ENCODE results near the gene LOXL3. TPM values are rescaled to one million over a fixed set of nuclear protein-coding genes. Genes with fewer than 3 reads are reported as not detected.

LOXL3 gene
- total RNA-seq, 1 donor from 2014 or later = 2.3 TPM

- no peaks in the 10 kb centered on the region for H3K9me3 Mint-ChIP-seq
- H3K4me1 Mint-ChIP-seq = peaks cover 27% of the 10 kb centered on the region
- POLR2A ChIA-PET = interaction anchor here (0.6 to 1.4 kb wide), 3 partner anchors 18 to 84 kb away, joined by 3 to 5 read pairs (median 5); partner anchors contain the start of genes AUP1 and HTRA2
- CTCF ChIA-PET = no interaction called here
- H3K27ac Mint-ChIP-seq = no peak overlapping the region
- no peaks in the 10 kb centered on the region for H3K36me3 Mint-ChIP-seq (ENCODE audit: low read depth)
- H3K27me3 Mint-ChIP-seq = peaks cover 19% of the 10 kb centered on the region
- peak; percentile 50 for ATAC-seq (ENCODE audit: low read depth)
- peak overlapping the region; percentile 80 for H3K4me3 Mint-ChIP-seq
- intact Hi-C loops (cut with micrococcal nuclease) = no loop called here
- no peak for DNase-seq
- TF ChIP-seq, protein P1, sequence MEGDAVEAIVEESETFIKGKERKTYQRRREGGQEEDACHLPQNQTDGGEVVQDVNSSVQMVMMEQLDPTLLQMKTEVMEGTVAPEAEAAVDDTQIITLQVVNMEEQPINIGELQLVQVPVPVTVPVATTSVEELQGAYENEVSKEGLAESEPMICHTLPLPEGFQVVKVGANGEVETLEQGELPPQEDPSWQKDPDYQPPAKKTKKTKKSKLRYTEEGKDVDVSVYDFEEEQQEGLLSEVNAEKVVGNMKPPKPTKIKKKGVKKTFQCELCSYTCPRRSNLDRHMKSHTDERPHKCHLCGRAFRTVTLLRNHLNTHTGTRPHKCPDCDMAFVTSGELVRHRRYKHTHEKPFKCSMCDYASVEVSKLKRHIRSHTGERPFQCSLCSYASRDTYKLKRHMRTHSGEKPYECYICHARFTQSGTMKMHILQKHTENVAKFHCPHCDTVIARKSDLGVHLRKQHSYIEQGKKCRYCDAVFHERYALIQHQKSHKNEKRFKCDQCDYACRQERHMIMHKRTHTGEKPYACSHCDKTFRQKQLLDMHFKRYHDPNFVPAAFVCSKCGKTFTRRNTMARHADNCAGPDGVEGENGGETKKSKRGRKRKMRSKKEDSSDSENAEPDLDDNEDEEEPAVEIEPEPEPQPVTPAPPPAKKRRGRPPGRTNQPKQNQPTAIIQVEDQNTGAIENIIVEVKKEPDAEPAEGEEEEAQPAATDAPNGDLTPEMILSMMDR (IDR thresholded peaks at IDR 0.05) = no peak
Observed at GRCh38 chr2:74548900-74549826, 4.6 kb downstream of the LOXL3 start.

DNA sequence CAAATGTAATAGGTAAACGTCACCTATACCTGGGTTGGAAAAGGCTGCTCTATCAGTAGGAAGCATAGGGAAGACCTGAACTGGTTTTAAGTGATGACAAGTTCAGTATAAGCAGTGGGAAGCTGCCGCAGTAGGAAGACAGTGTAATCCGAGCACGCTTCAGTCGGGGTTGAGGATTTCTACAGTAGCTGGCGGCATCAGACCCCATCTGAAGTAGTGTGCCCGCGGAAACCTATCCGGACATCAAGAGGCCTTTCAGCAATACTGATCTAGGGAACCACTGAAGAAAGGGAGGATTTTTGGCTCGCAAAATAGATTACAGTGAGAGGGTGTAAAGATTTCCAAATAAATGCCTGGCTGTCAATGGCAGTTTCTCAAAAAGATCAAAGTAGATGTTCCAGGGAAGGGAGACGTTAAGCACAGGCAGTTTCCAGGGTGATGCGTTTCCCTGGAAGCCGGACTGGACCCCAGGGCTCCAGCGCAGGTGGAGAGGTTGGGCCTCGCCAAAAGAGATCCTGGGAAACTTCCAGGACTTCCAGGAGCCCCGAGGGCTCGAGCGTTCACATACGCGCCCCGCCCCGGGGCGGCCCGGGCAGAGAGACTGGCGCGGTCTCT, 5.3 kb downstream of the LOXL3 start:
- Mint-ChIP-seq H3K4me3 (peak overlapping the region; percentile 75), H3K36me3 (ENCODE audit: low read depth) (no peaks in the 10 kb centered on the region), H3K9me3 (no peaks in the 10 kb centered on the region), H3K27me3 (peaks cover 19% of the 10 kb centered on the region), H3K27ac (no peak overlapping the region), H3K4me1 (peaks cover 24% of the 10 kb centered on the region)
- ChIA-PET POLR2A (interaction anchor here (1.4 kb wide), 1 partner anchor 18 kb away, joined by 5 read pairs; the partner anchor contains the start of genes AUP1 and HTRA2), CTCF (no interaction called here)
- no peak for ATAC-seq (ENCODE audit: low read depth)
- intact Hi-C loops (cut with micrococcal nuclease) = no loop called here
- TF ChIP-seq, protein P1 (IDR thresholded peaks at IDR 0.05) = no peak
- no peak for DNase-seq

DNA sequence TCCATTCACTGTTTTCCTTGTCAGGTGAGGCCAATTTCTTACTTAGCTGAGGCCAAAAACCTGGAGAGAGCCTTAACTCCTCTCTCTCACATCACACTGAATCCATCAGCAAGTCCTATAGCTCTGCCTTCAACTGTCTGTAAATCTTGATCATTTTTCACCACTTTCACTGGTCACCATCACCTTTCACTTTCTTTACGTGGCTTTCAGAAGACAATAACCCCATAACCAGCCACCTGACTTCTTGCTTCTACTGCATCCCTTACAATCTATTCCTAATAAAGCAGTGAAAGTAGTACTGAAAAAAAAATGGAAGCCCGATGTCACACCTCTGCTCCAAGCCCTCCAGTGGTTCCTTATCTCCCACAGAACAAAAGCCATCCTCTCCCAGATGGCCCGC, 7.7 kb downstream of the LOXL3 start:
- Mint-ChIP-seq H3K9me3 (no peaks in the 10 kb centered on the region), H3K27ac (no peak overlapping the region), H3K4me3 (no peak overlapping the region), H3K4me1 (peaks cover 13% of the 10 kb centered on the region), H3K36me3 (ENCODE audit: low read depth) (no peaks in the 10 kb centered on the region), H3K27me3 (peaks cover 19% of the 10 kb centered on the region)
- intact Hi-C loops (cut with micrococcal nuclease) = no loop called here
- CTCF ChIA-PET = interaction anchor here (1.4 to 2.4 kb wide), 3 partner anchors 39 to 50 kb away, joined by 3 to 8 read pairs (median 5); partner anchors contain the start of gene PCGF1
- ATAC-seq (ENCODE audit: low read depth) = no peak
- TF ChIP-seq, protein P1 (IDR thresholded peaks at IDR 0.05) = no peak
- DNase-seq = no peak
- POLR2A ChIA-PET = no interaction called here

- peaks cover 14% of the 10 kb centered on the region for H3K27me3 Mint-ChIP-seq
Observed at GRCh38 chr2:74544634-74545033, 9.1 kb downstream of the LOXL3 start.

More at GRCh38 chr2:74544634-74545033, 9.1 kb downstream of the LOXL3 start:
- DNase-seq (no peak), ATAC-seq (ENCODE audit: low read depth) (no peak)
- ChIA-PET POLR2A (interaction anchor here (0.8 to 1.1 kb wide), 3 partner anchors 13 to 62 kb away, joined by 3 to 4 read pairs (median 3); partner anchors contain the start of genes CCDC142 and TTC31), CTCF (interaction anchor here (1.1 to 2.7 kb wide), 9 partner anchors 15 to 62 kb away, joined by 3 to 14 read pairs (median 5); partner anchors contain the start of genes CCDC142, PCGF1 and TTC31)
- TF ChIP-seq, protein P1 (IDR thresholded peaks at IDR 0.05) = no peak
- no peaks in the 10 kb centered on the region for H3K9me3 Mint-ChIP-seq
- H3K4me3 Mint-ChIP-seq = no peak overlapping the region
- peaks cover 19% of the 10 kb centered on the region for H3K4me1 Mint-ChIP-seq
- intact Hi-C loops (cut with micrococcal nuclease) = loop anchor here (1.0 kb wide), 1 partner anchor 61 kb away; the partner anchor contains the start of gene TTC31
- H3K27ac Mint-ChIP-seq = no peak overlapping the region
- H3K36me3 Mint-ChIP-seq (ENCODE audit: low read depth) = no peaks in the 10 kb centered on the region

Measured in activated B cell treated with CpG ODN at 0.5 μM for 24 hours (primary cell).